GM23248 (cell line): ENCODE results near the gene DEFB129. TPM values are rescaled to one million over a fixed set of nuclear protein-coding genes. Genes with fewer than 3 reads are reported as not detected.
"Not testable (repeated sequence)": the region's sequence is repeated elsewhere in the genome, so short reads cannot be mapped to it uniquely, and the experiment has no call there.

ENCODE experiments used
- DNase-seq: peaks from one replicate; pipeline ENCODE4 v3.0.0-alpha.2; 2015
- H2AFZ ChIP-seq: fragments of 200-600 bp; sonication (generic); 2 replicates; pipeline ENCODE4 v1.6.1; 2016; ENCODE audit warnings: antibody characterized with exemption
- H3F3A ChIP-seq: fragments of 200-600 bp; sonication (generic); 2 replicates; pipeline ENCODE4 v1.6.1; 2016; ENCODE audit warnings: mild to moderate bottlenecking, antibody characterized with exemption, mixed run types; ENCODE audit not compliant: insufficient read depth
- H3K27ac ChIP-seq: fragments of 200-600 bp; sonication (generic); 2 replicates; pipeline ENCODE4 v1.5.1; 2016; ENCODE audit warnings: mild to moderate bottlenecking
- H3K27me3 ChIP-seq: fragments of 200-600 bp; sonication (generic); replicated peaks from 2 replicates; pipeline ENCODE4 v1.6.1; 2016; ENCODE audit warnings: mild to moderate bottlenecking; ENCODE audit not compliant: insufficient read depth
- H3K36me3 ChIP-seq: fragments of 200-600 bp; sonication (generic); 2 replicates; pipeline ENCODE4 v1.6.1; 2016; ENCODE audit warnings: low read depth, mild to moderate bottlenecking
- H3K4me1 ChIP-seq: fragments of 200-600 bp; sonication (generic); 2 replicates; pipeline ENCODE4 v1.6.1; 2016; ENCODE audit warnings: mild to moderate bottlenecking; ENCODE audit not compliant: insufficient read depth
- H3K4me2 ChIP-seq: fragments of 200-600 bp; sonication (generic); one replicate; pipeline ENCODE4 v1.6.1; 2016; ENCODE audit warnings: mild to moderate bottlenecking; ENCODE audit not compliant: unreplicated experiment
- H3K4me3 ChIP-seq: fragments of 200-600 bp; sonication (generic); 2 replicates; pipeline ENCODE4 v1.5.1; 2016; ENCODE audit warnings: mild to moderate bottlenecking
- H3K79me2 ChIP-seq: fragments of 200-600 bp; sonication (generic); 2 replicates; pipeline ENCODE4 v1.6.1; 2016; ENCODE audit warnings: mild to moderate bottlenecking; ENCODE audit not compliant: insufficient read depth
- H3K9ac ChIP-seq: fragments of 200-600 bp; sonication (generic); 2 replicates; pipeline ENCODE4 v1.6.1; 2016; ENCODE audit warnings: mild to moderate bottlenecking
- H3K9me2 ChIP-seq: fragments of 200-600 bp; sonication (generic); 2 replicates; pipeline ENCODE4 v1.6.1; 2016; ENCODE audit warnings: mixed run types, mild to moderate bottlenecking, moderate library complexity; ENCODE audit not compliant: insufficient read depth
- H3K9me3 ChIP-seq: fragments of 200-600 bp; sonication (generic); one replicate; pipeline ENCODE4 v1.6.1; 2017; ENCODE audit warnings: low read depth
- H4K20me1 ChIP-seq: fragments of 200-600 bp; sonication (generic); 2 replicates; pipeline ENCODE4 v1.6.0; 2016; ENCODE audit not compliant: insufficient read depth
- EZH2 ChIP-seq: fragments of 200-600 bp; sonication (generic); IDR thresholded peaks from 2 replicates; pipeline ENCODE4 v1.6.1; 2018; ENCODE audit warnings: antibody characterized with exemption, mild to moderate bottlenecking; ENCODE audit not compliant: insufficient read depth, poor library complexity, severe bottlenecking
- EZH2phosphoT487 ChIP-seq: fragments of 200-600 bp; sonication (generic); IDR thresholded peaks from 2 replicates; pipeline ENCODE4 v1.6.1; 2018; ENCODE audit warnings: antibody characterized with exemption, moderate library complexity, mild to moderate bottlenecking, low read depth; ENCODE audit not compliant: insufficient read depth
- WGBS, 2 experiments: methylation state at CpG; one replicate each; pipeline ENCODE4 v1.1.6; 2015 to 2017; ENCODE audit warnings: low lambda C conversion rate in 2 of 2, low coverage in 1 of 2; ENCODE audit errors: missing lambda C conversion rate in 2 of 2; 5-methylcytosine and 5-hydroxymethylcytosine counted together
- in situ Hi-C: fragments of 300-500 bp; cut with MboI; formaldehyde crosslinking; loops from 2 replicates; pipeline ENCODE4 v1.15.0; 2020
- polyA plus RNA-seq: library from polyadenylated mRNA; unstranded; fragments of >200 nt; fragmentation: Nextera tagmentation; extraction: Ambion mirVana; gene quantifications from 2 replicates; pipeline ENCODE4 v1.2.1, GENCODE V29; 2016
- total RNA-seq: library from RNA; depleted of rRNA; stranded (reverse); fragments of >200 nt; shearing (Covaris generic); gene quantifications from 2 replicates; pipeline ENCODE4 v1.2.3, GENCODE V29; 2014

DEFB129 gene
- total and polyA plus RNA-seq, 2 experiments from 2014 or later = not detected

DNA sequence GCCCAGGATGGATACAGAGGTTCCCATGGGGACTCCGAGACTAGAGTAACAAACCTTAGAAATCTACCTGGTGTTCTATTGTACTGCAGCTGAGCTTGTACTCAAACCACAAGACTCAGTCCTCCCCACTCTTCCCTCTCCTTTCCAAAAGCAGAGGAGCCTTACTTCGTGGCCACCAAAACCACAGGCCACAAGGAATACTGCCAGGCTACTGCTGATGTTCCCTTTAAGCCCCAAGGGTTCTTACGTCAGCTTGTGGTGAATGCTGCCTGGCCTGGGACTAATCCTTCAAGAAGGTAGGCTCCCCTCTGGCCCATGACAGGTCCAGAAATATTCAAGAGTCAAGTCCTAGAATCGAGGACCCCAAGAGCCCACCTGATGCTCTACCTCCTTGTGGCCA is 27.1 kb upstream of the DEFB129 start:
- WGBS, 2 experiments = 17 to 19% methylated on average over 4 of the region's 4 CpGs
- Histone ChIP-seq H3K79me2 (no peaks in the 10 kb centered on the region), H3K27me3 (0 out of 2 replicates have a peak, but pooled peaks cover 8% of the 10 kb centered on the region), H3K4me2 (no peak overlapping the region), H3K9me2 (no peaks in the 10 kb centered on the region), H4K20me1 (no peaks in the 10 kb centered on the region), H3K4me3 (no peak overlapping the region), H3K36me3 (no peaks in the 10 kb centered on the region), H3K9ac (no peak overlapping the region), H2AFZ (no peak overlapping the region), H3K4me1 (no peaks in the 10 kb centered on the region), H3K9me3 (no peaks in the 10 kb centered on the region), H3K27ac (no peak overlapping the region), H3F3A (no peaks in the 10 kb centered on the region)
- no peak for TF ChIP-seq EZH2phosphoT487
- no peak for TF ChIP-seq EZH2
- peak; percentile 17 for DNase-seq
- in situ Hi-C loops = no loop called here

DNA sequence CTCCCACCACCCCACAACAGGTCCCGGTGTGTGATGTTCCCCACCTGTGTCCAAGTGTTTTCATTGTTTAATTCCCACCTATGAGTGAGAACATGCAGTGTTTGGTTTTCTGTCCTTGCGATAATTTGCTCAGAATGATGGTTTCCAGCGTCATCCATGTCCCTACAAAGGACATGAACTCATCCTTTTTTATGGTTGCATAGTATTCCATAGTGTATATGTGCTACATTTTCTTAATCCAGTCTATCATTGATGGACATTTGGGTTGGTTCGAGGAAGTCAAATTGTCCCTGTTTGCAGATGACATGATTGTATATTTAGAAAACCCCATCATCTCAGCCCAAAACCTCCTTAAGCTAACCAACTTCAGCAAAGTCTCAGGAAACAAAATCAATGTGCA is 23.4 kb upstream of the DEFB129 start:
- H3K9me2 ChIP-seq, H3K9me3 ChIP-seq, H3K4me1 ChIP-seq, H3K4me2 ChIP-seq, H3F3A ChIP-seq, H3K4me3 ChIP-seq, H3K36me3 ChIP-seq, H2AFZ ChIP-seq, H3K27ac ChIP-seq, H4K20me1 ChIP-seq, H3K9ac ChIP-seq, in situ Hi-C loops, H3K79me2 ChIP-seq, DNase-seq: not testable (repeated sequence)
- 34 to 37% methylated on average over 4 of the region's 4 CpGs for WGBS, 2 experiments
- H3K27me3 ChIP-seq = peaks cover 23% of the 10 kb centered on the region

DNA sequence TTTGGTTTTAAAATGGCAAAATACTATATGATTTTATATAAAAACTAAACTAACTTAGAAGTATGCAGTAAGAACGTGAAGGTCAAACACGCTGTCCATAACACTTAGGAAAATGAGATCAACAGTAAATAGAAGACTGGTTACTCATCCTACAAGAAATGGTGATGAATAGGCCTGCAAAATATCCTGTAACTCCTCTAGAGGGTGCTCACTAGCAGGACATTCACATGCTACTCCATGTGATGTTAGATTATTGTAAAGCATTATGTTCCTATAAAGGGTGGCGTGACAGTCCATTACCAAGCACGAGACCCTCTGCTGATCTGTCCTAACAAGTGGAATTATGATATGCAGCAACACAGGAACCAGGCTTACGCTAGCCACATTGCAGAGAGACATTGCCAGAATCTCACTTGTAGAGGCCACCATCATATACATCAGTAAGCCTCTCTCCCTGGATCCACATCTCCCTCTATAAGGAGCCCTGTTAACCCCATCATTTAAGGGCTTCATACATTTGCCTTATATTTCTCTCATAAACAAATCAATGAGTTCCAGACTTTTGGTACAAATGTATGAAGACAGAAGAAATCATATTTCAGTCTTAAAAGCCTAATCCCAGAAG is 18.0 kb upstream of the DEFB129 start:
- Histone ChIP-seq H3K27me3 (peaks cover 35% of the 10 kb centered on the region), H4K20me1 (no peaks in the 10 kb centered on the region), H3K27ac (no peak overlapping the region), H3K9me3 (no peaks in the 10 kb centered on the region), H3K36me3 (no peaks in the 10 kb centered on the region), H3K9me2 (no peaks in the 10 kb centered on the region), H3F3A (no peaks in the 10 kb centered on the region), H2AFZ (no peak overlapping the region), H3K4me1 (no peaks in the 10 kb centered on the region), H3K4me3 (no peak overlapping the region), H3K9ac (no peak overlapping the region), H3K4me2 (no peak overlapping the region), H3K79me2 (no peaks in the 10 kb centered on the region)
- TF ChIP-seq EZH2 (no peak), EZH2phosphoT487 (no peak)
- in situ Hi-C loops = no loop called here
- DNase-seq = peak; percentile 83
- 6 to 9% methylated on average over 5 of the region's 5 CpGs for WGBS, 2 experiments

DNA sequence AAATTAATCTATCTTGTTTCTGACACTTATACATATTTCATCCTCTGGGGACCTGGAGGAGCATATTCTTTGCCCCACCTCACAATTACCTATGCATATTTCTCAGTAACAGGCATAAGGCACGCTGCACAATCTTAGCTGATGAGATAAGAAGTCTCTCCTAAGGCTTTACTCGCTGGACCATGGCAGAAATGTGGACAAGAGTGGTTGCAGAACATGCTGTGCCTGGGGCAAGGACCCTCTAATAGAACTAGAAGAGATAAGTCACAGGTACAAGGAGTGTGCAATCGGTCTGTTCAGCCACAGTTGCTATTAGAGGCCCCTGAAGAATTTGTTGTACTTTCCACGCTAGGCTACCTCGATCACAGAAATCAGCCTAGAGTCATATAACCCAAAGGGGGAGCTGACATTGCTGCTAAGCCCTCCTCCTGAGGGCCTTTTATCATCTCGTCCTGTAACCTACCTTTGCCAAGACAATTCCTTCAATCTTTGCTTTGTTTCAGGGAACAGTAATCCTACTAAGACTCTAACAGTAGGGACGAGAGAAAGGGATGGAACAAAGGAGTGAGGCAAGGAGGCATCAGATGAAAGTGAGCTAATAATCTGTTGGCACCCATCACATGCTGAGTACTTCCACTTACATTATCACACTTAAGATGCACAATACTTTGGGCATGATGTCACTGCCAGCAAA is 16.1 kb upstream of the DEFB129 start:
- TF ChIP-seq EZH2 (no peak), EZH2phosphoT487 (no peak)
- H3K4me2 ChIP-seq = no peak overlapping the region
- DNase-seq = peak; percentile 9
- no peaks in the 10 kb centered on the region for H3K36me3 ChIP-seq
- H3K27ac ChIP-seq = no peak overlapping the region
- H3K4me3 ChIP-seq = no peak overlapping the region
- no peaks in the 10 kb centered on the region for H3K9me3 ChIP-seq
- no peaks in the 10 kb centered on the region for H3F3A ChIP-seq
- no peaks in the 10 kb centered on the region for H3K79me2 ChIP-seq
- no peaks in the 10 kb centered on the region for H4K20me1 ChIP-seq
- H3K27me3 ChIP-seq = peaks cover 17% of the 10 kb centered on the region; the same call in 1 of the 2 replicates
- no peak overlapping the region for H3K9ac ChIP-seq
- no peaks in the 10 kb centered on the region for H3K9me2 ChIP-seq
- in situ Hi-C loops = no loop called here
- H3K4me1 ChIP-seq = no peaks in the 10 kb centered on the region
- WGBS, 2 experiments = 20% methylated on average over 7 of the region's 7 CpGs
- H2AFZ ChIP-seq = no peak overlapping the region
